SHP77 (cell line): ENCODE results near the gene ARHGEF26.

Source experiments
- DNase-seq, 2 experiments: peaks; one replicate each; lab custom pipeline; 2025; lab: John Stamatoyannopoulos, UW

The ARHGEF26 gene

DNA sequence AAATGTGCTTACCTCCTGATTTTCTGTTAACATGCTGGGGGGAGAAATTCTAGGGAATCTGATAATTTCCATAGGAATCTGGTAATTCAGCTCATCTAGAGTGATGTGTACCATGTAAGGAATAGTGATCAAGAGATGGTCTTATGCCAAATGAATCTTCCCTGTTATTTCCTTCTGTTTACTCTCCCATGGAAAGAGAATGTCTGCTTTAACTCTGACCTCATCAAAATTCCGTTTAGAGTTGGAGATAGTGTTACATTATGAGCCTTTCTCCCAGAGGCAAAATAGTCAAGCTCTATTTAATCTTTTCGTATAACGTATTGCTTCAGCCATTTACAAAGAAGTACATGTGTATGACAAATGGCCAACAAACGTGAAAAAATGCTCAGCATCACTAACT is 76.6 kb downstream of the ARHGEF26 start:
- no peak for DNase-seq

- no peak for DNase-seq
Observed at GRCh38 chr3:154209499-154209898, 88.3 kb downstream of the ARHGEF26 start.

DNA sequence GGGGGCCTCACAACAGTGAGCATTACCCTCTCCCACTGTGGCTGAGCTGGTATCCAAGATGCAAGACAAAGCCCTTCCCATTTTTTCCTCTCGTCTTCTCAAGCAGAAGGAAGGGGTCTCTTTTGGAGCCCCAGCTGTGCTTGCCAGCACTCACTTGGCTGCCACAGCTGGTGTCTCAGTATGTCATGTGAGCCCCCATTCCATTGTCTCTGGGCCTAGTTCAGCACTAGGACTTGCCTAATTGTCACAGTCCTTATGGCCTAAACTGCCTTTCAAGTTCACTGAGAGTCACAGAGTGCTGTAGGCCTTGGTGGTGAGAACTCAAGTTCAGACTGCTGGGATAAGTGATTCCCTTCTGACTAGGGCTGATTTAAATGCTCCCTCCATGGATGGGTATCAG is 89.8 kb downstream of the ARHGEF26 start:
- no peak for DNase-seq

- DNase-seq: no peak
Observed at GRCh38 chr3:154214306-154214705, 93.1 kb downstream of the ARHGEF26 start.

DNA sequence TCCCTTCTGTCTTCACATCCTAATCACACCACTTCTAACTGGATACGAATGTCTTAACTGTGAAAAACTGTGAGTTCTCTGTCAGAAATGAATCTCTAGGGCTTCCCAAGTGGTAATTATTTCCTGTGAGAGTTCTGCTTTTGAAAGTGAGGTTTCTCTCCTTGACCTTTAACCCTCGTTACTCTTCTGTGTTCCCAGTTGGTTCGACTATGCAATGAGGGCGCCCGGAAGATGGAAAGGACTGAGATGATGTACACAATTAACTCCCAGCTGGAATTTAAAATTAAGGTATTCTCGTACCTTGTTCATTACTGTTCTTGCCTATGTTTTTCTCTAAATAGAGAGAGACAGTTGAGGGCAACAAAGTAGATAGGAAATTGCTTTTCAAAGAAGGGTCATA is 96.5 kb downstream of the ARHGEF26 start:
- DNase-seq: no peak

GRCh38 chr3:154218728-154219127 is 97.5 kb downstream of the ARHGEF26 start:
- DNase-seq: no peak

GRCh38 chr3:154220462-154220861 is 99.3 kb downstream of the ARHGEF26 start:
- DNase-seq: no peak

DNA sequence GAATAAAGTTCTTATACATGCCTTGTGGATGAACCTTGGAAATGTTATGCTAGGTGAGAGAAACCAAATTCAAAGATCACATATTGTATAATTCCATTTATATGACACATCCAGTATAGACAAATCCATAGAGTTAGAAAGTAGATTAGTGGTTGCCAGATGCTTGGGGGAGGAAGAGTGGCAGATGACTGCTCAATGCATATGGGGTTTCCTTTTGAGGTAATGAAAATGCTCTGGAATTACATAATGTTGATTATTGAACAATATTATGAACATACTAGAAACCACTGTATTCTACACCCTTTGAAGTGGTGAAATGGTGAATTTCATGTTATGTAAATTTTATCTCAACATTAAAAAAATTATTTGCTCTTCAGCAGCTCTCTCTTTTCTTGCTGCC is 102.3 kb downstream of the ARHGEF26 start:
- DNase-seq: no peak

DNA sequence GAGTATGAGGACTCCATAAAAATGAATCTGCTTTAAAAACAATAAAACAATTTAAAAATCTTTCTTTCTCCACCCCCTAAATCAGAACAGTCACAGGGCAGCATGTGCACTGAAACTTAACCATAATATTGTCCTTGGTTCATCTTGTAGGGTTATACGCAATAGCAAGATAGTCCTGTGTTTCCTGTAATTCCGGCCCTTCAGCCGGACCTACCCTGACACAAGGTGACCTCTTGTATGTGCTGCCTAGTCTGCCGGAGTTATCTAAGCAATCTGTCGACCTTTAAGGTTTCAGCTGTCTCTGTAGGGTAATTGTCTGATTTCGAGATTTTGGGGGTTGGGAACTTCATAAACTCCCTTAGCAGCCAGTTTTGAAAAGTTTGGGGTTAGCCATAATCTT is 103.2 kb downstream of the ARHGEF26 start:
- no peak for DNase-seq

DNA sequence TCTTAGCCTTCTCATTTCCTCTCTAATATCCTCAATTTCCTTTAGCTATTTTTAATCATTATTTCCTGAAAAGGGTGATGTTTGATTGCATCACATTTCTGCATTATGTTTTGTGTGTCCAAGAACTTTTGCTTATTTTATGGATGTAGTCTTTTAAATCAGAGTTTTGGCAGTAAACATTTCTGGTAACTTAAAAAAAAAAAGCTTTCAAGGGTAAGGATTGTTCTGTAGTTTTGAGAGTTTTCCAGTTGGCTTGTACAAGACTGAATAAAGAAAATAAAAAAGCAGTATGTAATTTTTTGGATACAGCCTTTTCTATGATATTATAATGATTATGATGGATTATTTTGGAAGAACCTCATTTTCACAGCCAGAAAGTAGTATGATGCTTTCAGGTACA is 103.7 kb downstream of the ARHGEF26 start:
- no peak for DNase-seq

DNA sequence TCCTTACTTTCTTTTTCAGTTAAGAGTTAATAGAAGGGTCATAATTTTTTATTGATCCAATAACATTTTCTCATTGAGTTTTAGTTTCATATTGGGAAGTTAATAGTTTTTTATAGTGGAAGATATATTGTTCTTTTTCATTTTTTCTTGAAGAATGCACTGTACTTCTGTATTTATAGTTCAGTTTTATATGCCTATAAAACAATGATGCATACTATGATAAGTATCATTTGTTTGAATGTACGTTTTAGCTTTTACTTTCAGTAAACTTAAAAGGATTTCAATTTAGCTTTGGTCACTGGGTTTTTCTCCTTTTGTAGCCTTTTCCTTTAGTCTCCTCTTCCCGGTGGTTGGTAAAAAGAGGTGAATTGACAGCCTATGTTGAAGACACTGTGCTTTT is 104.3 kb downstream of the ARHGEF26 start:
- DNase-seq: no peak

- DNase-seq: no peak
Observed at GRCh38 chr3:154227531-154227930, 106.3 kb downstream of the ARHGEF26 start.

- DNase-seq: no peak
Observed at GRCh38 chr3:154228561-154229216, 107.5 kb downstream of the ARHGEF26 start.

- DNase-seq: no peak
Observed at GRCh38 chr3:154229217-154229590, 108.0 kb downstream of the ARHGEF26 start.

DNA sequence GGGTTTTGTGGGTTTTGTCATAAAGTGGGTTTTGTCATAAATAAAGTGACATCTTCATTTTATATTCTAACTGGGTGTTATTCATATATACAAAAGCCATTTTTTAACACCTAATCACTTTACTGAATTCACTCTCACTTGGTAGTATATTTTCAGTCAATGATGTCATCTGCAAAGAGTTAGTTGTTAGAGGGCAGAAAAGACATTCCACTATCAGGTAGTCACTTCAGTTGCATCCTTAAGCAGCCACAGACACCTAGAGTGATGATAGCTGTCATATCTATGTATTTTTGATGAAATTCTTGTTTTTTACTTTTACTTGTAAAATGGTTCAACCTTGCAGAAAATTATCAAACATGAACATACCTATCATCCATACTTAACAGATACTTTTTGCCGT is 114.1 kb downstream of the ARHGEF26 start:
- no peak for DNase-seq

DNA sequence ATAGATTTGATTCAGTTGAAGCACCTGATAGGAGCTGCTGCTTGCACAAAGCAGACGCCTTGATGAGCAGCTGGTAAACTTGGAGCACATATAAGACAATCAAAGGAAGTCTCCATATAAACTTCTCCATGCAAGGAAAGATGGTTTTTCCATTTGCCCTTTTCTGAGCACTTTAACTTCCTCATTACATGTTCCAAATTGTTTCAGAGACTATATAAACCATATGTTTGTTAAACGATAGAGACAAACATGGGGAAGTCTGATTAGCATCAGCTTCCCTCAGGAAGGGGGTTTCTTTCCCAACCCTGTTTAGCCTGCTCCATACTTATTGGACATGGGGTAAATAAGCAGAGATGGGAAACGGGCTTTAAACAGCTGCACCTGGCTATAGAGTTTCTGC is 115.1 kb downstream of the ARHGEF26 start:
- no peak for DNase-seq

GRCh38 chr3:154240235-154240634 is 119.0 kb downstream of the ARHGEF26 start:
- no peak for DNase-seq

DNA sequence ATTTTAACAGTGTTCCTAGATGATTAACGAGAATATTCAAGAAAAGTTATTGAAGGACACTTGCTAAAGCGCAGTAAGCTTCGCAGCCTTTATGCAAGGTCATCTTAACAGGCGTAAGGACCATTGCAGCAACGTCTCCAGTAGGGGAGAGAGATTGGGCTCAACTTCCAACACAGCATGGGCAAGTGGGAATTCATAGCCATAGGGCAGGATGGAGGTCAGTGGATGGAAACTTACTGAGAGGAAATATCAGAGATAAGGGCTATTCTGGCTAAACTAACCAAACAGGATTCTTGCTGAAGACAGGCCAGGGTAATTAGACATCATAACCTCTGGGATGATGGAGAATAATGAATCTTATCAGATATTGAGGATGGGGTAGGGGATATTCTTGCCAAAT is 120.3 kb downstream of the ARHGEF26 start:
- DNase-seq: no peak

DNA sequence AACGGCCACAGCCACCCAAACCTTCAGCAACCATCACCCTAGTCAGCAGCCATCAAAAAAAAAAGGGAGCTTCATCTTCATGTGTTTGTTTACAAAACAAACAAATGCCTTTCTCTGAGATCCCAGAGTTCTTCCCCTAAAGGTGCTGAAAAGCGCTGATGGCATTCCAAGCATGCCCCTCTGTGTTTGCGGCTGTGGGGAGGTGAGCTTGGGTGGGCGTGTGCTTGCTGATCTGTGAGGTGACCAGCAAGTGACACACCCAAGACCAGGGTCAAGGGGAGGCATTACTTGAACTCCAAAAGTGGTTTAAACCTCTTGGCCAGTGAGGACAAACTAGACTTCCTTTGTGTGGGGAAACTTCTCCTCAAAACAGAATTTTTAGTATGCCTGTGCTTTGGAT is 121.6 kb downstream of the ARHGEF26 start:
- no peak for DNase-seq

GRCh38 chr3:154243353-154243752 is 122.2 kb downstream of the ARHGEF26 start:
- no peak for DNase-seq

GRCh38 chr3:154244644-154245043 is 123.5 kb downstream of the ARHGEF26 start:
- DNase-seq: no peak

DNA sequence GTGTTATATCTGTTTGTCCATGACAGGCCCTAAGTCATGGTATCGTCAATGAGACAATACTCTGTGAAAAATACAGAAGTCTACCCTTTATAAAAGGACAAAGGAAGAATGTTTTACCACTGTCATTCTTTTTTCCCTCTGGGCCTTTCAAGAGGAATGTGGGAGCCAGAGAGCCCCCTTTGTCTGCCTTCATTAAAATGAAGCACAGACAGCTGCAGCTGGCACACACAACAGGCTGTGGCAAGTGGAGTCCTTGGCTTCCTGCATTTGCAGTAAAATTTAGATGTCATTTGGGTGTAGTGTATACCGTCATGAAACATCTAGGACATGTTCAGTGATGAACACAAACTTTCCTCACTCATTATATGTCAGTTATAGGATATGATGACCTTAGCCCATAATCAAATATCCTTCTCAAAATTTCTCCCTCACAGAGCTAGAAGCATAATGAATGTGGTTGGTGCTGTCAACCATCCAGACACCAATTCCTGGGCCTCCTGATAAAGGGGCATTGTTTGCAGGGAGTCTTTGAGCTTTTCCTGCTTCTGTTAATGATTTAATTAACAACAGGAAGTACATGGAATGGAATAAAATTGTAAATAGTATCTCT is 126.7 kb downstream of the ARHGEF26 start:
- no peak for DNase-seq

GRCh38 chr3:154250291-154250690 is 129.1 kb downstream of the ARHGEF26 start:
- DNase-seq: no peak

GRCh38 chr3:154251610-154252009 is 130.4 kb downstream of the ARHGEF26 start:
- DNase-seq: no peak
